K562 (cell line): ENCODE data around the gene SLC22A23. TPM values are rescaled to one million over a fixed set of nuclear protein-coding genes. Genes with fewer than 3 reads are reported as not detected.
A peak's percentile ranks its signal among the peaks of the same experiment; 100 is the strongest.

Source experiments
- ARID3A ChIP-seq: IDR thresholded peaks from 2 replicates; pipeline ENCODE4 v1.6.1; 2012; ENCODE audit warnings: low read depth, low read length, improper control_type of control experiment, borderline replicate concordance
- CBX2 ChIP-seq: fragments of 200-600 bp; sonication (generic); IDR thresholded peaks from one replicate; pipeline ENCODE4 v1.6.1; 2012; ENCODE audit warnings: mild to moderate bottlenecking, low read length, inconsistent platforms; ENCODE audit not compliant: insufficient read depth, poor library complexity, severe bottlenecking
- ELF1 ChIP-seq: fragments of 200-800 bp; sonication (Bioruptor generic); IDR thresholded peaks from 2 replicates; pipeline ENCODE4 v1.6.1; 2016; ENCODE audit warnings: missing genetic modification characterization, missing compliant biosample characterization
- HNRNPL ChIP-seq: fragments of 200-400 bp; formaldehyde crosslinking; IDR thresholded peaks from 2 replicates; pipeline ENCODE4 v1.6.1; 2017; ENCODE audit warnings: low read depth, mild to moderate bottlenecking, low read length
- NCOA1 ChIP-seq: fragments of 450-650 bp; IDR thresholded peaks from 2 replicates; pipeline ENCODE4 v1.6.1; 2016; ENCODE audit warnings: low read depth
- NFE2L1 ChIP-seq: fragments of 450-650 bp; IDR thresholded peaks from 2 replicates; pipeline ENCODE4 v1.6.1; 2016; ENCODE audit warnings: missing genetic modification characterization, low read depth, mild to moderate bottlenecking, missing compliant biosample characterization, moderate library complexity, borderline replicate concordance
- NR2C2 ChIP-seq, 2 experiments: fragments of 200-800 bp in 1 of 2; sonication (Bioruptor generic) in 1 of 2; sonication (generic) in 1 of 2; formaldehyde crosslinking in 1 of 2; IDR thresholded peaks; 2 replicates each; pipeline versions ENCODE4 v1.6.1 to v1.8.0; 2016 to 2022; ENCODE audit warnings: mild to moderate bottlenecking in 1 of 2, missing compliant biosample characterization in 1 of 2, missing genetic modification characterization in 1 of 2, missing genetic modification reagents in 1 of 2
- POLR2B ChIP-seq: fragments of 450-650 bp; IDR thresholded peaks from 2 replicates; pipeline ENCODE4 v1.6.1; 2018; ENCODE audit warnings: low read depth; ENCODE audit not compliant: partially characterized antibody
- PRMT5 ChIP-seq: sonication (generic); formaldehyde crosslinking; IDR thresholded peaks from 2 replicates; pipeline ENCODE4 v1.5.0; 2020; ENCODE audit warnings: missing genetic modification reagents
- SIN3B ChIP-seq: fragments of 450-650 bp; IDR thresholded peaks from 2 replicates; pipeline ENCODE4 v1.6.1; 2017; ENCODE audit warnings: low read depth, mild to moderate bottlenecking, moderate library complexity
- SMAD2 ChIP-seq: fragments of 150-350 bp; IDR thresholded peaks from 2 replicates; pipeline ENCODE4 v1.6.1; 2014; ENCODE audit warnings: low read depth, mild to moderate bottlenecking, low read length
- TBL1XR1 ChIP-seq, 2 experiments: IDR thresholded peaks; 2 replicates each; pipeline ENCODE4 v1.6.1; 2012; ENCODE audit warnings: improper control_type of control experiment in 2 of 2, low read length in 2 of 2, mild to moderate bottlenecking in 1 of 2
- THAP7 ChIP-seq: fragments of 250-450 bp; sonication (Bioruptor Pico); IDR thresholded peaks from 2 replicates; pipeline ENCODE4 v1.5.0; 2021
- YY1 ChIP-seq, 3 experiments: IDR thresholded peaks; 2 replicates each; pipeline ENCODE4 v1.6.1; 2011; ENCODE audit warnings: low read length in 2 of 3, mild to moderate bottlenecking in 2 of 3, moderate library complexity in 2 of 3, borderline replicate concordance in 1 of 3, control low read depth in 1 of 3, low read depth in 1 of 3; ENCODE audit not compliant: insufficient read depth in 3 of 3, insufficient replicate concordance in 2 of 3, control insufficient read depth in 1 of 3, insufficient read length in 1 of 3; ENCODE audit errors: extremely low read depth in 1 of 3
- ZNF174 ChIP-seq: fragments of 250-450 bp; sonication (Bioruptor Pico); IDR thresholded peaks from 2 replicates; pipeline ENCODE4 v1.4.0; 2020; ENCODE audit warnings: mild to moderate bottlenecking
- polyA plus RNA-seq, 8 experiments: library from polyadenylated mRNA; depleted of rRNA in 4 of 8; stranded (reverse) in 5 of 8; unstranded in 3 of 8; fragments of >200 nt; fragmentation: Nextera tagmentation in 2 of 8; fragmentation: Illumina TruSeq in 1 of 8; extraction: Ambion mirVana in 2 of 8; extraction: Trizol in 1 of 8; gene quantifications; 2 replicates each; pipeline versions ENCODE4 v1.2.1 to v1.2.3, GENCODE V29; 2011 to 2014; ENCODE audit warnings: inconsistent platforms in 1 of 8, missing spikeins in 1 of 8
- total RNA-seq, 7 experiments: library from RNA; depleted of rRNA in 6 of 7; stranded (reverse); fragments of >200 nt in 6 of 7; fragmentation: Illumina TruSeq in 2 of 7; extraction: Trizol in 2 of 7; gene quantifications; 2 replicates each; pipeline versions ENCODE4 v1.2.1 to v1.2.3, GENCODE V29; 2011 to 2021; ENCODE audit warnings: low replicate concordance in 1 of 7
- TF ChIP-seq, protein P1 (sequence below), 2 experiments: fragments of 150-350 bp in 1 of 2; IDR thresholded peaks; 2 replicates each; pipeline ENCODE4 v1.6.1; 2012 to 2016; ENCODE audit warnings: low read depth in 2 of 2, low read length in 2 of 2, mild to moderate bottlenecking in 1 of 2, moderate library complexity in 1 of 2
- TF ChIP-seq, protein P2 (sequence below), 2 experiments: fragments of 450-650 bp; IDR thresholded peaks; 2 replicates each; pipeline ENCODE4 v1.6.1; 2016

Gene SLC22A23
- total and polyA plus RNA-seq, 9 of the 15 experiments (the other 6 are each of a cell fraction or from before 2014, with no cell fraction given) = 0.30 to 8.7 (median 2.5) TPM

DNA sequence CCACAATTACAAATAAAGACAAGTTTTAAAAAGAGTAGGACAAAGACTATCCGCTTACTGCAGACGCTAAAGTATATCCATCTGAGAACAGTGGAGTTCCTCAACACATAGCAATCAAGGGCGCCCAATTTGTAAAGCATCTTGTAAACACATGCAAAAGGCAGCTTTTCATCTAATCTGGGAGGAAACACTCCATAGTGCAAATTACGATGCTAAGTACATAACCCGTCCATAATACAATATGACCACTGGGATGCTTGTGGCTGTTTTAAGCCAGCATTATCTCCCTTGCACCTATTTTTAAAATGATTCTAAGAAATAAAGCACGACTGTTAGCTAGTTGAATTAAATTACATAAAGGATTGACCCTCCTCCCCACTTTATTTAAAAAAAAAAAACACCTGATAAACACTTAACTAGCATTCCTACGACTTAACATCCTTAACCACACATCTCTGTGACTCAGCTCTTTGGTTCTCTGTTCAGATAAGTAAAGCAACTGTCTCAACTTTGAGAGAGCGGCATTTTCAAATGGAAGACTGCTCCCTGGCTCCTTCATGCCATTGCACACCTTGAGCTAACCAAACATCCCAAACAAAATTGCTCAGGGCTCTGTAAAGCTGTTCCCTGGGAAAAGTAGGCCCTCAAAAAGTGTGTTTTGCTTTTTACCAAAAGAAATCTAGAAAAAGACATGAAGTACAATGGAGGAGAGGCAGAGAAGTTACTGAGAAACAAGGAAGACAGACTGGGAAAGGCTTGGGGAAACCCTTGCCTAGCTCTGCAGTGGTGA lies 14.2 kb downstream of the SLC22A23 start (continued):
- TF ChIP-seq, protein P1, sequence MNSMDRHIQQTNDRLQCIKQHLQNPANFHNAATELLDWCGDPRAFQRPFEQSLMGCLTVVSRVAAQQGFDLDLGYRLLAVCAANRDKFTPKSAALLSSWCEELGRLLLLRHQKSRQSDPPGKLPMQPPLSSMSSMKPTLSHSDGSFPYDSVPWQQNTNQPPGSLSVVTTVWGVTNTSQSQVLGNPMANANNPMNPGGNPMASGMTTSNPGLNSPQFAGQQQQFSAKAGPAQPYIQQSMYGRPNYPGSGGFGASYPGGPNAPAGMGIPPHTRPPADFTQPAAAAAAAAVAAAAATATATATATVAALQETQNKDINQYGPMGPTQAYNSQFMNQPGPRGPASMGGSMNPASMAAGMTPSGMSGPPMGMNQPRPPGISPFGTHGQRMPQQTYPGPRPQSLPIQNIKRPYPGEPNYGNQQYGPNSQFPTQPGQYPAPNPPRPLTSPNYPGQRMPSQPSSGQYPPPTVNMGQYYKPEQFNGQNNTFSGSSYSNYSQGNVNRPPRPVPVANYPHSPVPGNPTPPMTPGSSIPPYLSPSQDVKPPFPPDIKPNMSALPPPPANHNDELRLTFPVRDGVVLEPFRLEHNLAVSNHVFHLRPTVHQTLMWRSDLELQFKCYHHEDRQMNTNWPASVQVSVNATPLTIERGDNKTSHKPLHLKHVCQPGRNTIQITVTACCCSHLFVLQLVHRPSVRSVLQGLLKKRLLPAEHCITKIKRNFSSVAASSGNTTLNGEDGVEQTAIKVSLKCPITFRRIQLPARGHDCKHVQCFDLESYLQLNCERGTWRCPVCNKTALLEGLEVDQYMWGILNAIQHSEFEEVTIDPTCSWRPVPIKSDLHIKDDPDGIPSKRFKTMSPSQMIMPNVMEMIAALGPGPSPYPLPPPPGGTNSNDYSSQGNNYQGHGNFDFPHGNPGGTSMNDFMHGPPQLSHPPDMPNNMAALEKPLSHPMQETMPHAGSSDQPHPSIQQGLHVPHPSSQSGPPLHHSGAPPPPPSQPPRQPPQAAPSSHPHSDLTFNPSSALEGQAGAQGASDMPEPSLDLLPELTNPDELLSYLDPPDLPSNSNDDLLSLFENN (IDR thresholded peaks at IDR 0.05; ENCODE audit: low read depth in 2 of 2, low read length in 2 of 2) = no peak
- TF ChIP-seq THAP7 (CRISPR knock-in tag) (no peak), NFE2L1 (tag) (peak; percentile 62), NR2C2 (CRISPR knock-in tag; IDR thresholded peaks at IDR 0.05) (no peak), NR2C2 (tag; IDR thresholded peaks at IDR 0.05) (no peak), SMAD2 (no peak), TBL1XR1 (IDR thresholded peaks at IDR 0.05; ENCODE audit: low read length in 2 of 2) (no peak), CBX2 (no peak), POLR2B (no peak), YY1 (IDR thresholded peaks at IDR 0.05; ENCODE audit: borderline replicate concordance in 1 of 3, control insufficient read depth in 1 of 3, extremely low read depth in 1 of 3, insufficient read depth in 3 of 3, insufficient read length in 1 of 3, insufficient replicate concordance in 2 of 3, low read depth in 1 of 3, low read length in 2 of 3) (no peak), ELF1 (no peak), ZNF174 (CRISPR knock-in tag) (no peak), NCOA1 (no peak), PRMT5 (CRISPR knock-in tag) (no peak), SIN3B (no peak), HNRNPL (no peak), ARID3A (0 out of 2 replicates have a peak, but pooled peaks have one; percentile 72)
- TF ChIP-seq, protein P2, sequence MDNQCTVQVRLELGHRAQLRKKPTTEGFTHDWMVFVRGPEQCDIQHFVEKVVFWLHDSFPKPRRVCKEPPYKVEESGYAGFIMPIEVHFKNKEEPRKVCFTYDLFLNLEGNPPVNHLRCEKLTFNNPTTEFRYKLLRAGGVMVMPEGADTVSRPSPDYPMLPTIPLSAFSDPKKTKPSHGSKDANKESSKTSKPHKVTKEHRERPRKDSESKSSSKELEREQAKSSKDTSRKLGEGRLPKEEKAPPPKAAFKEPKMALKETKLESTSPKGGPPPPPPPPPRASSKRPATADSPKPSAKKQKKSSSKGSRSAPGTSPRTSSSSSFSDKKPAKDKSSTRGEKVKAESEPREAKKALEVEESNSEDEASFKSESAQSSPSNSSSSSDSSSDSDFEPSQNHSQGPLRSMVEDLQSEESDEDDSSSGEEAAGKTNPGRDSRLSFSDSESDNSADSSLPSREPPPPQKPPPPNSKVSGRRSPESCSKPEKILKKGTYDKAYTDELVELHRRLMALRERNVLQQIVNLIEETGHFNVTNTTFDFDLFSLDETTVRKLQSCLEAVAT (IDR thresholded peaks at IDR 0.05) = 0 out of 4 replicates have a peak, but pooled peaks of 1 of the 2 experiments have one; percentile 54
